MM.1S (cell line): Measurements from ENCODE around the gene SNORC.

Experiments used
- DNase-seq: peaks from one replicate; pipeline ENCODE4 v3.0.0-alpha.2; 2015
- H2AFZ ChIP-seq: fragments of 300-600 bp; sonication (generic); 2 replicates; pipeline ENCODE4 v1.6.0; 2016; ENCODE audit warnings: antibody characterized with exemption, low read length
- H3F3A ChIP-seq: fragments of 300-600 bp; sonication (generic); 2 replicates; pipeline ENCODE4 v1.6.1; 2016; ENCODE audit warnings: mild to moderate bottlenecking, antibody characterized with exemption, low read length, moderate library complexity, mixed read lengths; ENCODE audit not compliant: insufficient read depth
- H3K27ac ChIP-seq: fragments of 300-600 bp; sonication (generic); 2 replicates; pipeline ENCODE4 v1.5.1; 2016; ENCODE audit warnings: mild to moderate bottlenecking, low read length
- H3K27me3 ChIP-seq: fragments of 300-600 bp; sonication (generic); replicated peaks from 2 replicates; pipeline ENCODE4 v1.6.0; 2016; ENCODE audit warnings: low read length; ENCODE audit not compliant: insufficient read depth
- H3K36me3 ChIP-seq: fragments of 300-600 bp; sonication (generic); replicated peaks from 2 replicates; pipeline ENCODE4 v1.6.1; 2016; ENCODE audit warnings: mild to moderate bottlenecking, low read length, mixed read lengths; ENCODE audit not compliant: insufficient read depth
- H3K4me1 ChIP-seq: fragments of 300-600 bp; sonication (generic); 2 replicates; pipeline ENCODE4 v1.6.1; 2016; ENCODE audit warnings: low read length, mixed read lengths
- H3K4me2 ChIP-seq: fragments of 300-600 bp; sonication (generic); 2 replicates; pipeline ENCODE4 v1.6.0; 2016; ENCODE audit warnings: low read depth, low read length
- H3K4me3 ChIP-seq: fragments of 300-600 bp; sonication (generic); 2 replicates; pipeline ENCODE4 v1.5.1; 2016; ENCODE audit warnings: low read length, mixed read lengths
- H3K79me2 ChIP-seq: fragments of 300-600 bp; sonication (generic); 2 replicates; pipeline ENCODE4 v1.6.1; 2016; ENCODE audit warnings: mixed run types, low read length, mixed read lengths
- H3K9ac ChIP-seq: fragments of 300-600 bp; sonication (generic); 2 replicates; pipeline ENCODE4 v1.6.1; 2016; ENCODE audit warnings: low read length, mixed read lengths
- H3K9me2 ChIP-seq: fragments of 300-600 bp; sonication (generic); replicated peaks from 2 replicates; pipeline ENCODE4 v1.6.1; 2016; ENCODE audit warnings: mild to moderate bottlenecking, low read length, mixed read lengths; ENCODE audit not compliant: insufficient read depth
- H3K9me3 ChIP-seq: fragments of 300-600 bp; sonication (generic); replicated peaks from 2 replicates; pipeline ENCODE4 v1.6.1; 2016; ENCODE audit warnings: mild to moderate bottlenecking, low read length, mixed read lengths; ENCODE audit not compliant: insufficient read depth
- H4K20me1 ChIP-seq: fragments of 300-600 bp; sonication (generic); 2 replicates; pipeline ENCODE4 v1.6.1; 2016; ENCODE audit warnings: mild to moderate bottlenecking, low read length, moderate library complexity, mixed read lengths; ENCODE audit not compliant: insufficient read depth
- EZH2 ChIP-seq: fragments of 300-600 bp; sonication (generic); optimal IDR thresholded peaks from 2 replicates; pipeline ENCODE3; 2017; ENCODE audit warnings: low read depth, mild to moderate bottlenecking, antibody characterized with exemption, low read length, mixed read lengths
- EZH2phosphoT487 ChIP-seq: fragments of 300-600 bp; sonication (generic); IDR thresholded peaks from 2 replicates; pipeline ENCODE4 v1.6.1; 2018; ENCODE audit warnings: antibody characterized with exemption, low read length
- TF ChIP-seq, protein P1 (sequence below): fragments of 300-600 bp; sonication (generic); IDR thresholded peaks from 2 replicates; pipeline ENCODE4 v1.5.1; 2016; ENCODE audit warnings: antibody characterized with exemption, low read length, mixed read lengths

The SNORC gene

DNA sequence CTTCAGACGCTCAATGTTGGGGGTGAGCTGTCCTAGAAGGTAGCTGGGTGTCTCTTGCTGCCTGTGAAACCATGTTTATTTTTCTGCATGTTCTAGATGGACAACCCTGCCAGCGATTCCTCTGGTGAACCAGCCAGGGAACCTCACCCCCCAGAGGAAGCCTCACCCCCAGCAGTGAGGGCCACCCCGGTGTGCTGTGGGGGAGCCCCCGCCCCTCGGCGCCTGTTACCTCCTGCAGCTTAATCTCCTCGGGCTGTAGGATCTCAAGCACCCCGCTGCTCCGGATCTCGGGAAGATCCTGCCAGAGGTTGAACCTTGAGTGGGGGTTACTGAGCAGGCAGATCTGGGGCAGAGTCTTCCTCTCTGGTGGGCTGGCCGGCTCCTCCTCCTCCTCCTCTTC lies 50.0 kb downstream of the SNORC start:
- Histone ChIP-seq H3K9ac (no peak overlapping the region), H3K79me2 (no peaks in the 10 kb centered on the region), H2AFZ (no peak overlapping the region), H4K20me1 (no peaks in the 10 kb centered on the region), H3K9me3 (no peaks in the 10 kb centered on the region), H3K36me3 (no peaks in the 10 kb centered on the region), H3K9me2 (no peaks in the 10 kb centered on the region), H3K4me2 (no peak overlapping the region), H3K27ac (no peak overlapping the region), H3K27me3 (no peaks in the 10 kb centered on the region), H3K4me3 (no peak overlapping the region), H3F3A (no peaks in the 10 kb centered on the region), H3K4me1 (no peaks in the 10 kb centered on the region)
- no peak for TF ChIP-seq EZH2phosphoT487
- no peak for TF ChIP-seq EZH2
- TF ChIP-seq, protein P1, sequence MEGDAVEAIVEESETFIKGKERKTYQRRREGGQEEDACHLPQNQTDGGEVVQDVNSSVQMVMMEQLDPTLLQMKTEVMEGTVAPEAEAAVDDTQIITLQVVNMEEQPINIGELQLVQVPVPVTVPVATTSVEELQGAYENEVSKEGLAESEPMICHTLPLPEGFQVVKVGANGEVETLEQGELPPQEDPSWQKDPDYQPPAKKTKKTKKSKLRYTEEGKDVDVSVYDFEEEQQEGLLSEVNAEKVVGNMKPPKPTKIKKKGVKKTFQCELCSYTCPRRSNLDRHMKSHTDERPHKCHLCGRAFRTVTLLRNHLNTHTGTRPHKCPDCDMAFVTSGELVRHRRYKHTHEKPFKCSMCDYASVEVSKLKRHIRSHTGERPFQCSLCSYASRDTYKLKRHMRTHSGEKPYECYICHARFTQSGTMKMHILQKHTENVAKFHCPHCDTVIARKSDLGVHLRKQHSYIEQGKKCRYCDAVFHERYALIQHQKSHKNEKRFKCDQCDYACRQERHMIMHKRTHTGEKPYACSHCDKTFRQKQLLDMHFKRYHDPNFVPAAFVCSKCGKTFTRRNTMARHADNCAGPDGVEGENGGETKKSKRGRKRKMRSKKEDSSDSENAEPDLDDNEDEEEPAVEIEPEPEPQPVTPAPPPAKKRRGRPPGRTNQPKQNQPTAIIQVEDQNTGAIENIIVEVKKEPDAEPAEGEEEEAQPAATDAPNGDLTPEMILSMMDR, result no peak
- DNase-seq, result no peak

DNA sequence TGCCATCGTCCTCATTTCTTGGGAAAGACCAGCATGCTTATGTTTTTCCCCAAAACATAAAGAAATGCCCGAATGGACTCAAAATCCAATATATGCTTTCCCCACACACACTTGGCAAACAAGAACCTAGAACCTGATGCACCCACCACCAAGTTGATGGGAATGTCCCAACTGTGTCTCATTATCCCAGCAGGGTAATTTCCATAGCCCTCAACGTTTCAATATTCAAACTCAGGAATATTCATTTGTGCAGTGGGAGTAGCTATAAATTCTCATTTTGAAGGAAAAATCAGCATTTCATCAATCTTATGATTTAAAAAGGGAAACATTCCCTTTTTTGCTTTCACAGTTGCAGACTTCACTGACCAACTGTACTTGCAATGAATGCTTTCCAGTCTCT lies 50.7 kb downstream of the SNORC start:
- H3K27me3 ChIP-seq, result no peaks in the 10 kb centered on the region
- H3K9me2 ChIP-seq, result no peaks in the 10 kb centered on the region
- H3K4me1 ChIP-seq, result no peaks in the 10 kb centered on the region
- no peaks in the 10 kb centered on the region for H3K36me3 ChIP-seq
- no peaks in the 10 kb centered on the region for H3K79me2 ChIP-seq
- TF ChIP-seq, protein P1, result no peak
- TF ChIP-seq EZH2phosphoT487 (no peak), EZH2 (no peak)
- DNase-seq, result no peak
- no peak overlapping the region for H3K4me2 ChIP-seq
- no peaks in the 10 kb centered on the region for H4K20me1 ChIP-seq
- H3K27ac ChIP-seq, result no peak overlapping the region
- H3K9me3 ChIP-seq, result no peaks in the 10 kb centered on the region
- no peak overlapping the region for H3K9ac ChIP-seq
- no peaks in the 10 kb centered on the region for H3F3A ChIP-seq
- no peak overlapping the region for H2AFZ ChIP-seq
- no peak overlapping the region for H3K4me3 ChIP-seq

DNA sequence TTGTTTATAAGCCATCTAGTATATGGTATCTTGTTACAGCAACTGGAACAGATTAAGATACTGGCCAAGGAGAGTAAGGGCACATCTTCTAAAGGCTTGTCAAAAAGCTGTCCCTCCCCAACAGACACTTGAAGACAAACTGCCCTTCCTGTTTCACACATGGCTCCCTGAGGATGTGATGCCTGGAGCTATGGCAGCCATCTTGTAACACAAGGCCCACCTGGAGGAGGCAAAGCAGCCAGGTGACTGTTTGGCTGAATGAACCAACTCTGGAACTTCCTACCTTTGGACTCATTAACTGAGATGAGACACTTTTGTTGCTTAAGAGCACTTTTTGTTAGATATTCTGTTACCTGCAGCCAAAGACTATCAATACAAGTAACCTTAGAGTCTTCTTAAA lies 54.4 kb downstream of the SNORC start:
- Histone ChIP-seq H3K4me1 (no peaks in the 10 kb centered on the region), H3K4me2 (no peak overlapping the region), H4K20me1 (no peaks in the 10 kb centered on the region), H3K9me3 (no peaks in the 10 kb centered on the region), H3K9me2 (no peaks in the 10 kb centered on the region), H3K27ac (no peak overlapping the region), H3F3A (no peaks in the 10 kb centered on the region), H3K4me3 (no peak overlapping the region), H3K9ac (no peak overlapping the region), H3K79me2 (no peaks in the 10 kb centered on the region), H3K36me3 (no peaks in the 10 kb centered on the region), H2AFZ (no peak overlapping the region), H3K27me3 (no peaks in the 10 kb centered on the region; the same call in 1 of the 2 replicates)
- no peak for DNase-seq
- TF ChIP-seq, protein P1, result no peak
- no peak for TF ChIP-seq EZH2
- no peak for TF ChIP-seq EZH2phosphoT487
